HG03558 (cell line): ENCODE data around the gene SPATA12.

Source experiments
- ATAC-seq: cut with Tn5 transposase; IDR thresholded peaks from one replicate; pipeline ENCODE4 v1.9.1; 2021; ENCODE audit warnings: moderate number of reproducible peaks; ENCODE audit not compliant: unreplicated experiment; ENCODE audit errors: extremely low read depth

The SPATA12 gene

GRCh38 chr3:57048728-57049127 lies 11.7 kb upstream of the SPATA12 start:
- no peak for ATAC-seq

- ATAC-seq: no peak
Measured at GRCh38 chr3:57052662-57053061, 7.8 kb upstream of the SPATA12 start.

- ATAC-seq: no peak
Measured at GRCh38 chr3:57053122-57053521, 7.3 kb upstream of the SPATA12 start.

- no peak for ATAC-seq
Measured at GRCh38 chr3:57057351-57057750, 3.1 kb upstream of the SPATA12 start.

GRCh38 chr3:57059411-57059810 lies 1.1 kb upstream of the SPATA12 start:
- no peak for ATAC-seq

GRCh38 chr3:57061556-57061955 lies 1.1 kb downstream of the SPATA12 start:
- no peak for ATAC-seq

- no peak for ATAC-seq
Measured at GRCh38 chr3:57062101-57062631, 1.7 kb downstream of the SPATA12 start.

- ATAC-seq: no peak
Measured at GRCh38 chr3:57063032-57063431, 2.6 kb downstream of the SPATA12 start.

- no peak for ATAC-seq
Measured at GRCh38 chr3:57064001-57064400, 3.5 kb downstream of the SPATA12 start.

GRCh38 chr3:57064572-57064971 lies 4.1 kb downstream of the SPATA12 start:
- ATAC-seq: no peak

GRCh38 chr3:57065588-57065987 lies 5.1 kb downstream of the SPATA12 start:
- ATAC-seq: no peak

GRCh38 chr3:57066471-57066870 lies 6.0 kb downstream of the SPATA12 start:
- no peak for ATAC-seq

- peak; percentile 98 for ATAC-seq
Measured at GRCh38 chr3:57068437-57069089, 8.1 kb downstream of the SPATA12 start.

- no peak for ATAC-seq
Measured at GRCh38 chr3:57069503-57069902, 9.0 kb downstream of the SPATA12 start.

GRCh38 chr3:57073628-57074027 lies 13.2 kb downstream of the SPATA12 start:
- ATAC-seq: no peak

- no peak for ATAC-seq
Measured at GRCh38 chr3:57074135-57074534, 13.7 kb downstream of the SPATA12 start.

GRCh38 chr3:57076422-57076951 lies 16.0 kb downstream of the SPATA12 start:
- no peak for ATAC-seq

GRCh38 chr3:57077630-57078343 lies 17.3 kb downstream of the SPATA12 start:
- no peak for ATAC-seq

GRCh38 chr3:57078344-57078634 lies 17.8 kb downstream of the SPATA12 start:
- no peak for ATAC-seq

- no peak for ATAC-seq
Measured at GRCh38 chr3:57078635-57079473, 18.4 kb downstream of the SPATA12 start.

GRCh38 chr3:57079474-57079831 lies 19.0 kb downstream of the SPATA12 start:
- ATAC-seq: no peak
